ENCODE data around the gene TBL1XR1.

Gene TBL1XR1

DNA sequence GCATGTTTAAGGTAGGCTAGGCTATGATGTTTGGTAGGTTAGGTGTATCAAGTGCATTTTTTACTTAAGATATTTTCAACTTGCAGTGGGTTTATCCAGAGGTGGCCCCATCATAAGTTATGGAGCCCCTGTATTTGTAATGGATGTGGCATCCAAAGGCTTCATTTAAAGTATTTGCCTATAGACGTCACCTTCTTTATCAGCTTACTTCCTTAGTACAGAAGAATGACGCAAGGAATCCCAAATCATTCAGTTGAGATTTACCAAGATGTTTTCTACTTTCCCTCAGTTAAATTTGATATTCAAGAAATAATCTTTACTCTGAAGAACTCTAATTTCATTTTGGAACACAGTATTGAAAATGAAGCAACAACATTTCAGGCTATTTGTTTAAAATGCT lies 201.3 kb downstream of the TBL1XR1 start:
- DNase-seq, result no peak

DNA sequence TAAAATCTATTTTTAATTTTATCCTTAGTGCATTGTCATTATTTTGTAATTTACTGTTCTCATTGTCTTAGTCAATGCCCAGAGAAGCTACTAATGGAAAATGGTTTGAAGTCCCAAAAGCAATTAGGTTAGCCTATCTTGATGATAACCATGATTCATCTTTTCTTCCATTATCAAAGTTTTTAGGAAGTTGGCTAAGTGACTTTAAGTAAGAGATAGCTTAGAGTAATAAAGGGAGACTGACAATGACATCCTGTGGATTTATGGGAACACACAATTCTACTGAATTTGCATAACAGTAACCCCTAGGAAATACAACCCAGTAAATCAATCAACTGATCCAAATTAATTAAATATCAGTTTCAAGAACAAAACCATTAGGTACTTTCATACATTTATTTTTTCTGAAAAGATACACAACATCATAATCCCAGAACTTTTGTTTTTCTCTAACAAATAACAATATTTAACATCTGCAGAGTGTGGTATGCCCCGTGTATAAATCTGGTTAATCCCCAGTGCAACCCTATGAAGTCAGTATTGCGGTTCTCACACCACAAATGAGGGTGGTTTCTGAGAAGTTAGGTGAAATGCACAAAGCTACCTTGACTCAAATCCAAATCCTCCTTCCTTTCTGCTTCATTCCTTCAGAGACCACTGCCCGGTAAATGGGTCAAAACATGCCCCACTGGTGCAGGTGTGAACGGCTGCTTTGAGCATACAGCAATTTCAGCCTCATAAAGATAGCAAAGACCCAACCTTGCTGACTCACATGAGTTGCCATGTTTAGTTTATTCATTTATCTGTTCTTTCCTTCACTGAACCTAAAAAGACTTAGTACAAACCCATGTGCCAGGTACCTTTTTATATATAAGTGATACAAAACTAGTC lies 202.1 kb downstream of the TBL1XR1 start:
- no peak for DNase-seq

DNA sequence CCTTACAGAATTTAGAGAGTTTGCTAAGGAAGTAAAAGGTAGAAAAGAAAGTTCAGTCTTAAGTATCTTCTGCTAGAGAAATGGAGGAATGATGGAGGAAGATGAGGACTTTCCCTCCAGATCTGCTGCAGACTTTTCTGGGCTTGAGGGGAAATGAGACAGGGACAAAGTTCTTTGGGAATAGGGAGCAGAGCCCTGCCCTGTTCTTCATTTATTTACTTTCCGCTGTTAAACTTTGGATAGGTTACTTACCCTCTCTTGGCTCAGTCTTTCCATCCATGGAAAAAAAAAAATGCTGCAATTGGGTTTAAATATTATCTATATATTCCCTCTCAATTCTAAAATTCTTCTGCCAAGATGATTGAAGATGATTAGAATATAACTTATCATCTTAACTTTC lies 202.9 kb downstream of the TBL1XR1 start:
- DNase-seq, result no peak

DNA sequence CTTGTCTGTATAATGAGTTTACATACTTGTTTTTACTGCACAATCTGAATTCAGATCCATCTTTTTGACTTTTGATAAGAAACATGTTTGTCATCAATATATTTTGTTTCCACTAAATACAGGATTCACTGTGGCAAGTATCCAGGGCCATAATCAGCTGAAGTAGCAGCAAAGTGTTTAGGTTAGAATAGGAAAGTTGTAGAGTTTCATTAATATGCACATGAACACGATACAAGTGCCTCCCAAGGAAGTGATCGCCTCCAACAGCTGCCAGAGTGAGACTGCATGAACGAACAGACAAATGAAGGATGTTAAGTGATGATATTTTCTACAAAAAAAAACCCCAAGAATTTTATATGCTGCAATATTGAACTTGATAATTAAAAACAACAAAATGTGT lies 204.3 kb downstream of the TBL1XR1 start:
- DNase-seq, result no peak

DNA sequence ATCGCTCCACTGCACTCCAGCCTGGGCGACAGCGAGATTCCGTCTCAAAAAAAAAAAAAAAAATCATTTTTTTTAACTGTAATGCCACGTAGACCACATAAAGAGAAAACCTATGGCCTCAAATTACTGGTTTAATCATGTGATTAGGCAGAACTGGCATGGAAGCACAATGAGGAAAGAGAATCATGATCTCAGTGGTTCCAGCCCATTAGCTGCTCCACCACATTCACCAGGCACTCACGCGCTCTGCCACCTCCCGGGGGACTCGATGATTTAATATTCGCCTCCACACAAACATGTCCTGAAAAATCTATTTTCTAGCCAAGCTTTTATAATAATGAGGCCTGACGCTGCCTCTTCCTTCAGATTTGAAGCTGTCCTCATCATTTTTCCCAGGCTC lies 204.7 kb downstream of the TBL1XR1 start:
- DNase-seq, result no peak

DNA sequence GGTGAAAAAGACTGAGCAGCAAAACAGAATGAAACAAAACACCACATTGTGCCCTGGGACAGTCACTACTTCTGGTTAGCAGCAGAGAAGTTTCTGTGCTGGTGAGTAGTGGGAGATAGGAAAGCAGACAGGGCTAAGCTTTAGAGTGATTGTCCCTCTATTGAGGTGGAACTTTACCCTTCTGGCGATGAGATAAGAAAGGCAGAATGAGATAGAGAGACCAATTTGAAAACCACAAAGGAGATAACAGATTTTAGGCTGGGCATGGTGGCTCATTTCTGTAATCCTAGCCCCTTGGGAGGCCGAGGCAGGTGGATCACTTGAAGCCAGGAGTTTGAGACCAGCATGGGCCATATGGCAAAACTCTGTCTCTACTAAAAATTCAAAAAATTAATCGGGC lies 208.5 kb downstream of the TBL1XR1 start:
- DNase-seq, result no peak

DNA sequence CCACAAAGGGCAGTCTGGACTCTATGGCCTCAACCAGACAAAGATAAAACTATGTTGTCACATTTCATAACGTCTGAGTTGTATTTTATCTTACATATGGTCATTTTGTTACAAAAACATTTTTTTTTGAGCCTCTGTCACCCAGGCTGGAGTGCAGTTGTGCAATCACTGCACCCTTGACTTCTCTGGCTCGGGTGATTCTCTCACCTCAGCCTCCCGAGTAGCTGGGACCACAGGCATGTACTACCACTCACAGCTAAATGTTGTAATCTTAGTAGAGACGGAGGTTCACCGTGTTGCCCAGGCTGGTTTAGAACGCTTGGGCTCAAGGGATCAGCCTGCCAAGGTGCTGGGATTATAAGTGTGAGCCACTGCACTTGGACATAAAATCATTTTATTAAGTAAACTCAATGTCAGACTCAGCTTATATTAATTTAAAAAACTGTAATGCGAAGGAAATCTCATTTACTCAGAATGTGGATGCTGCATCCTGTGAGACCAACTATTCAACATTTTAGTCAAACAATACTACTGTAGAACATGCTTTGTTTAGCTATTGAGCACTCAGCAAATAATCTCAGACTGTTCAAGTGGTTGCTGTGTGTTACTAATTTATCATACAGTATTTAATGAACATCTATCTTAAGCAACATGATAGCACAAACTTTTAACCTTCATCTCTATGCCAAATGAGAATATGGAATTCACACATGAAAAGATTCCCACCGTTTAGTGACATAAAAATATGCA lies 209.2 kb downstream of the TBL1XR1 start:
- no peak for DNase-seq

DNA sequence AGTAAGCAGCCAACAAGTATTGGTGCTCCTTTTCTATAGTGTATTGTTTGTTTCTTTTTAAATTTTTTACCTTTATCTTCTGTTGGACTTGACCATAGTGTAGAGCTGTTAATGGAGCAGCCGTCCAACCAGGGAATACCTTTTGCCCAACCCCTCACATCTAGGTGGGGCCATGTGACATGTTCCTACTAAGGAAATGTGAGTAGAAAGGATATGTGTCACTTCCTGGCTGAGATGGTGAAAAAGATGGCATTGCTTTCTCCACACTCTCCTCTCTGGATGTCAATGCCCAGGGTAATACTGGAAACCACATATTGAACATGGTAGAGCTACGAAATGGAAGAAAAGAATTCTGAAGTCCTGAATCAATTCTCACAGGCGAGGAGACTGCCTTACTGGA lies 218.8 kb downstream of the TBL1XR1 start:
- no peak for DNase-seq

DNA sequence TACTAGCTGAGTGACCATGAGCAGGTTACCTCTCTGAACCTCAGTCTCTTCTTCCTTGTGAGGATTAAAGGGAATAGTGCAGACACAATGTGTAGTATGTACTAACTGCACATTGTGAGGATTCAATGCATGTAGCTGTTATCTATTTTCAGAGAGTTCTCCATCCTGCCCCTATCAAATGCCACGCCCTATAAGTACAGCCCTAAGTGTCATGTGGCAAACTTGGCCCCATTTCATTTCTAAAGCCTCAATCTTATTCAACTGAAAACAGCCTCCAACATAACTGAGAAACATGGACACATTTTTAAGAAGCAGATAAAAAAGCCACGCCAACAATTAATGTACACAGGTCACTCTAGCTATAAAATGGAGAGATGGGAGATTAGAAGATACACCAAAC lies 220.0 kb downstream of the TBL1XR1 start:
- no peak for DNase-seq

DNA sequence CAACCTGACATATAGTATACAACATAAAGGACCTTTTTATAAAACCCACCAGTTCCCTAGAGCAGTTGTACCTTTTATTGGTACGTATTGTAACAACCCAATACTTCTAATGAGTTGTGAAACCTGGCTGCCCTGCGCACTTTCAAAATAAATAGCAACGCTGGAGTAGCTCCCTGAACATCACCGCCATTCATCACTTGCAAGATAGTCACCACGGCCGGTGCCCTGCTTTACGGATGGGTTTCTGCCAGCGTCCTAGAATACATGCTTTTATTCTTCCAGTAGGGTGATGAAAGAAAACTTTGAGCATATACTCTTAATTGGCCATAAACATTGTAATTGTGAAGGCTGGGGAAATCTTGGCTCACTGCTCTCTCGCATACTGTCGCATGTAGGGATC lies 220.7 kb downstream of the TBL1XR1 start:
- no peak for DNase-seq

DNA sequence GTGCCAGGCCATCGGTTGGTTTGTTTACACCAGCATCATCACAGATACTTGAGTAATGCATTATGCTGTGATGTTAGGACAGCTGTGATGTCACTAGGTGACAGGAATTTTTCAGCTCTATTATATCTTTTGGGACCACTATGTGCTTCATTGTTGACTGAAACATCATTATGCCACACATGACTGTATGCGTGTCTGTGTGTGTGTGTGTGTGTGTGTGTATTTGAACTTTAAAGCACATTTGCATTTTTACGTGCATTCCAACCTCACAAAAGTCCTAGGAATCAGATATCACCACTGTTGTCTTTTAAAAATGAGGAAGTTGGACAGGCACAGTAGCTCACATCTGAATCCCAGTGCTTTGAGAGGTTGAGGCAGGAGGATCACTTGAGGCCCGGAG lies 223.0 kb downstream of the TBL1XR1 start:
- DNase-seq, result no peak

DNA sequence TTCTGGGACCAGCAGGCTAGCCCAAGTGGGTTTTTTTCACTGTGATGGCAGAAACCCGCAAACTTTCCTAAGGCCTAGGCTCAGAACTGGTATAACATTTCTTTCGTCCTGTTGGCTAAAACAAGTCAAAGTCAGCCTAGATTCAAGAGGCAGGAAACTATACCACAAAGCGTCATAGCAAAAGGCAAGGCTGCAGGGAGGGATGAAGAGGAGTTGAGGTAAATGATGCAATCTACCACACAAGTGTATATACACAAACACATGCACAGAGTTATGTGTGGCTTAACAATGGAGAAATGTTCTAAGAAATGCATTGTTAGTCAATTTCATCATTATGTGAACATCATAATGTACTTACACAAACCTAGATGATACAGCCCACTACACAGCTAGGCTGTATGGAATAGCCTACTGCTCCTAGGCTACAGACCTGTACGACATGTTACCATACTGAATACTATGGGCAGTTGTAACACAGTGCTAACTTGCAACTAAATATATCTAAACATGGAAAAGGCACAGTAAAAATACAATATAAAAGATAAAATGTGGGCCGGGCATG lies 225.6 kb downstream of the TBL1XR1 start:
- no peak for DNase-seq

DNA sequence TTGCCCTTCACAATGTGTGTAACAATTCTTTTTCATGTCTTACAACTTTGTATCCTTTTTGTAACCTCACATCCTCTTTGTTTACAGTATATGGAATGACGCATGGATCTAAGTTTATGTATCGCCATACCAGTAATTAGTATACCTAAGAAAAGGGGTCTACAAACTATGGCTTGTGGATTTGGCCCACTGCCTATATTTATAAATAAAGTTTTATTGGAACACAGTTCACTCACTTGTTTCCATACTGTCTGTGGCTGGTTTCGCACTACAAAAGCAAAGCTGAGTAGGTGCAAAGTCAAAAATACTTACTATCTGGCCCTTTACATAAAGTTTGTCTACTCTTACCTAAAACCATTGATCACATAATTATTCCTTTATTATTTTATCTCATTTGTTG lies 226.5 kb downstream of the TBL1XR1 start:
- DNase-seq, result no peak

DNA sequence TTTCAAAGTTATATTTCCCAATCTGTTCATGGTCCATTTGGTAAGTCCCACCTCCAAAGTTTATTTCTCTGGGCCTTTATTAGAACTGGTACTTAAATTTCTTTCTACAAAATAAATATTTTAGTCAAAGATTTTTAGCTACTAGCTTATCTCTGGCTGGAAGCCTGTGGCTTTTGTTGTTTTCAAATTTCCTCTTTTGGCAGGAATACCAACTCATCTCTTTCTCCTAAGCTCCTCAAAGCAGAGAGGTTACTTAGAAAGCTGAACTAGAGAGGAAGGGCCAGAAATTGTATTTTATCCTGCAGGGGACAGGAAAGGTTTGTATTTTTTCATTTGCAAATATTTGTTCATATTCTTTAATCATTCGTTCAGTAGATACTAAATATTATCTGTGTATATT lies 227.8 kb downstream of the TBL1XR1 start:
- no peak for DNase-seq

All from GOT3 (cell line).